Measurements from ENCODE around the gene NR0B1.

NR0B1 gene

GRCh38 chrX:30309139-30309571 lies at the start of gene NR0B1:
Gene NR0B1, minus strand, starts transcription at chrX:30309390. Its CDS starts 27 bp downstream, at chrX:30309363.
- no peaks in the 10 kb centered on the region for H3K36me3 ChIP-seq (ENCODE audit: control insufficient read depth in 5 of 5, insufficient read depth in 5 of 5, low read length in 5 of 5)
- H3K9ac ChIP-seq (ENCODE audit: low read length in 5 of 5): no peak within 1 kb of the TSS
- no peak within 1 kb of the TSS for H3K27ac ChIP-seq (ENCODE audit: low read depth, low read length)
- peaks cover 0 to 14% (median 11%) of the 10 kb centered on the region in 5 donors for H3K4me1 ChIP-seq (ENCODE audit: control insufficient read depth in 5 of 5, insufficient read depth in 5 of 5, low read length in 5 of 5)
- H3K9me3 ChIP-seq (ENCODE audit: control insufficient read depth in 5 of 5, low read length in 5 of 5): no peaks in the 10 kb centered on the region
- H3K4me3 ChIP-seq (ENCODE audit: low read depth in 1 of 5, low read length in 5 of 5): peak within 1 kb of the TSS in 2 of 5 donors; percentile 11 to 35
- H3K27me3 ChIP-seq (ENCODE audit: control insufficient read depth in 5 of 5, insufficient read depth in 4 of 5, low read length in 5 of 5): peaks cover 17 to 23% (median 21%) of the 10 kb centered on the region in 5 donors

GRCh38 chrX:30349946-30350345 lies 40.8 kb upstream of the NR0B1 start:
- H3K9ac ChIP-seq (ENCODE audit: low read length in 5 of 5): no peak overlapping the region
- H3K27ac ChIP-seq (ENCODE audit: low read depth, low read length): no peak overlapping the region
- H3K4me3 ChIP-seq (ENCODE audit: low read depth in 1 of 5, low read length in 5 of 5): no peak overlapping the region
- H3K9me3 ChIP-seq (ENCODE audit: control insufficient read depth in 5 of 5, low read length in 5 of 5): peaks cover 0 to 15% (median 13%) of the 10 kb centered on the region in 5 donors
- no peaks in the 10 kb centered on the region for H3K4me1 ChIP-seq (ENCODE audit: control insufficient read depth in 5 of 5, insufficient read depth in 5 of 5, low read length in 5 of 5)
- H3K36me3 ChIP-seq (ENCODE audit: control insufficient read depth in 5 of 5, insufficient read depth in 5 of 5, low read length in 5 of 5): no peaks in the 10 kb centered on the region
- H3K27me3 ChIP-seq (ENCODE audit: control insufficient read depth in 5 of 5, insufficient read depth in 4 of 5, low read length in 5 of 5): no peaks in the 10 kb centered on the region

- no peak overlapping the region for H3K9ac ChIP-seq (ENCODE audit: low read length in 5 of 5)
Measured at GRCh38 chrX:30343206-30343605, 34.0 kb upstream of the NR0B1 start.

GRCh38 chrX:30340753-30341152 lies 31.6 kb upstream of the NR0B1 start:
- H3K4me3 ChIP-seq (ENCODE audit: low read depth in 1 of 5, low read length in 5 of 5): no peak overlapping the region
- no peaks in the 10 kb centered on the region for H3K4me1 ChIP-seq (ENCODE audit: control insufficient read depth in 5 of 5, insufficient read depth in 5 of 5, low read length in 5 of 5)
- H3K27ac ChIP-seq (ENCODE audit: low read depth, low read length): no peak overlapping the region
- H3K36me3 ChIP-seq (ENCODE audit: control insufficient read depth in 5 of 5, insufficient read depth in 5 of 5, low read length in 5 of 5): no peaks in the 10 kb centered on the region
- H3K9me3 ChIP-seq (ENCODE audit: control insufficient read depth in 5 of 5, low read length in 5 of 5): no peaks in the 10 kb centered on the region
- H3K27me3 ChIP-seq (ENCODE audit: control insufficient read depth in 5 of 5, insufficient read depth in 4 of 5, low read length in 5 of 5): peaks cover 0 to 5% (median 0%) of the 10 kb centered on the region in 5 donors
- no peak overlapping the region for H3K9ac ChIP-seq (ENCODE audit: low read length in 5 of 5)

More at GRCh38 chrX:30343206-30343605, 34.0 kb upstream of the NR0B1 start:
- Histone ChIP-seq H3K9me3 (ENCODE audit: control insufficient read depth in 5 of 5, low read length in 5 of 5) (no peaks in the 10 kb centered on the region), H3K4me3 (ENCODE audit: low read depth in 1 of 5, low read length in 5 of 5) (no peak overlapping the region), H3K4me1 (ENCODE audit: control insufficient read depth in 5 of 5, insufficient read depth in 5 of 5, low read length in 5 of 5) (no peaks in the 10 kb centered on the region), H3K27ac (ENCODE audit: low read depth, low read length) (no peak overlapping the region), H3K36me3 (ENCODE audit: control insufficient read depth in 5 of 5, insufficient read depth in 5 of 5, low read length in 5 of 5) (no peaks in the 10 kb centered on the region), H3K27me3 (ENCODE audit: control insufficient read depth in 5 of 5, insufficient read depth in 4 of 5, low read length in 5 of 5) (peaks cover 0 to 5% (median 0%) of the 10 kb centered on the region in 5 donors)

GRCh38 chrX:30327762-30328161 lies 18.6 kb upstream of the NR0B1 start:
- H3K4me1 ChIP-seq (ENCODE audit: control insufficient read depth in 5 of 5, insufficient read depth in 5 of 5, low read length in 5 of 5): no peaks in the 10 kb centered on the region
- H3K27me3 ChIP-seq (ENCODE audit: control insufficient read depth in 5 of 5, insufficient read depth in 4 of 5, low read length in 5 of 5): peaks cover 0 to 4% (median 0%) of the 10 kb centered on the region in 5 donors
- H3K9me3 ChIP-seq (ENCODE audit: control insufficient read depth in 5 of 5, low read length in 5 of 5): no peaks in the 10 kb centered on the region
- no peaks in the 10 kb centered on the region for H3K36me3 ChIP-seq (ENCODE audit: control insufficient read depth in 5 of 5, insufficient read depth in 5 of 5, low read length in 5 of 5)
- H3K4me3 ChIP-seq (ENCODE audit: low read depth in 1 of 5, low read length in 5 of 5): no peak overlapping the region
- no peak overlapping the region for H3K9ac ChIP-seq (ENCODE audit: low read length in 5 of 5)
- H3K27ac ChIP-seq (ENCODE audit: low read depth, low read length): no peak overlapping the region

- Histone ChIP-seq H3K9ac (ENCODE audit: low read length in 5 of 5) (no peak overlapping the region), H3K36me3 (ENCODE audit: control insufficient read depth in 5 of 5, insufficient read depth in 5 of 5, low read length in 5 of 5) (no peaks in the 10 kb centered on the region), H3K27me3 (ENCODE audit: control insufficient read depth in 5 of 5, insufficient read depth in 4 of 5, low read length in 5 of 5) (no peaks in the 10 kb centered on the region), H3K4me3 (ENCODE audit: low read depth in 1 of 5, low read length in 5 of 5) (no peak overlapping the region), H3K9me3 (ENCODE audit: control insufficient read depth in 5 of 5, low read length in 5 of 5) (peaks cover 0 to 2% (median 0%) of the 10 kb centered on the region in 5 donors), H3K27ac (ENCODE audit: low read depth, low read length) (no peak overlapping the region), H3K4me1 (ENCODE audit: control insufficient read depth in 5 of 5, insufficient read depth in 5 of 5, low read length in 5 of 5) (no peaks in the 10 kb centered on the region)
Measured at GRCh38 chrX:30317308-30317707, 8.1 kb upstream of the NR0B1 start.

GRCh38 chrX:30313322-30313721 lies 4.1 kb upstream of the NR0B1 start:
- Histone ChIP-seq H3K27me3 (ENCODE audit: control insufficient read depth in 5 of 5, insufficient read depth in 4 of 5, low read length in 5 of 5) (peaks cover 6 to 11% (median 8%) of the 10 kb centered on the region in 5 donors), H3K4me1 (ENCODE audit: control insufficient read depth in 5 of 5, insufficient read depth in 5 of 5, low read length in 5 of 5) (peaks cover 0 to 11% (median 9%) of the 10 kb centered on the region in 5 donors), H3K4me3 (ENCODE audit: low read depth in 1 of 5, low read length in 5 of 5) (no peak overlapping the region), H3K9ac (ENCODE audit: low read length in 5 of 5) (no peak overlapping the region), H3K27ac (ENCODE audit: low read depth, low read length) (no peak overlapping the region), H3K9me3 (ENCODE audit: control insufficient read depth in 5 of 5, low read length in 5 of 5) (no peaks in the 10 kb centered on the region), H3K36me3 (ENCODE audit: control insufficient read depth in 5 of 5, insufficient read depth in 5 of 5, low read length in 5 of 5) (no peaks in the 10 kb centered on the region)

- H3K36me3 ChIP-seq (ENCODE audit: control insufficient read depth in 5 of 5, insufficient read depth in 5 of 5, low read length in 5 of 5): no peaks in the 10 kb centered on the region
- peaks cover 0 to 14% (median 11%) of the 10 kb centered on the region in 5 donors for H3K4me1 ChIP-seq (ENCODE audit: control insufficient read depth in 5 of 5, insufficient read depth in 5 of 5, low read length in 5 of 5)
- peaks cover 10 to 16% (median 13%) of the 10 kb centered on the region in 5 donors for H3K27me3 ChIP-seq (ENCODE audit: control insufficient read depth in 5 of 5, insufficient read depth in 4 of 5, low read length in 5 of 5)
- H3K9me3 ChIP-seq (ENCODE audit: control insufficient read depth in 5 of 5, low read length in 5 of 5): no peaks in the 10 kb centered on the region
- H3K4me3 ChIP-seq (ENCODE audit: low read depth in 1 of 5, low read length in 5 of 5): no peak overlapping the region
- no peak overlapping the region for H3K27ac ChIP-seq (ENCODE audit: low read depth, low read length)
- H3K9ac ChIP-seq (ENCODE audit: low read length in 5 of 5): no peak overlapping the region
Measured at GRCh38 chrX:30312858-30313257, 3.7 kb upstream of the NR0B1 start.

- Histone ChIP-seq H3K27me3 (ENCODE audit: control insufficient read depth in 5 of 5, insufficient read depth in 4 of 5, low read length in 5 of 5) (peaks cover 17 to 23% (median 21%) of the 10 kb centered on the region in 5 donors), H3K4me3 (ENCODE audit: low read depth in 1 of 5, low read length in 5 of 5) (no peak overlapping the region), H3K9ac (ENCODE audit: low read length in 5 of 5) (no peak overlapping the region), H3K36me3 (ENCODE audit: control insufficient read depth in 5 of 5, insufficient read depth in 5 of 5, low read length in 5 of 5) (no peaks in the 10 kb centered on the region), H3K4me1 (ENCODE audit: control insufficient read depth in 5 of 5, insufficient read depth in 5 of 5, low read length in 5 of 5) (peaks cover 0 to 14% (median 11%) of the 10 kb centered on the region in 5 donors), H3K27ac (ENCODE audit: low read depth, low read length) (no peak overlapping the region), H3K9me3 (ENCODE audit: control insufficient read depth in 5 of 5, low read length in 5 of 5) (no peaks in the 10 kb centered on the region)
Measured at GRCh38 chrX:30310429-30311206, 1.4 kb upstream of the NR0B1 start.
